ENCODE results near the gene POP4. TPM values are rescaled to one million over a fixed set of nuclear protein-coding genes. Genes with fewer than 3 reads are reported as not detected.

The POP4 gene
- total and polyA plus RNA-seq, 2 of the 13 experiments (the other 11 are each of a cell fraction or from before 2014, with no cell fraction given) = 32.2 to 84.0 TPM

GRCh38 chr19:29578349-29578748 is 27.7 kb upstream of the POP4 start:
- ATAC-seq = no peak
- H3K9ac ChIP-seq (ENCODE audit: insufficient read depth, low read depth, low read length) = no peak overlapping the region
- H3K79me2 ChIP-seq (ENCODE audit: insufficient read depth, low read length) = no peaks in the 10 kb centered on the region
- H3K27ac ChIP-seq (ENCODE audit: extremely low read length, insufficient read depth, low read length) = no peak overlapping the region
- H3K4me2 ChIP-seq (ENCODE audit: low read depth, low read length) = no peak overlapping the region
- DNase-seq (ENCODE audit: low spot score) = no peak
- H2AFZ ChIP-seq (ENCODE audit: low read length) = no peak overlapping the region
- no peaks in the 10 kb centered on the region for H3K9me3 ChIP-seq (ENCODE audit: low read length)
- H3K36me3 ChIP-seq (replicated peaks in 1 of 2; ENCODE audit: control insufficient read depth in 1 of 2, insufficient read depth in 2 of 2, low read length in 2 of 2) = no peaks in the 10 kb centered on the region
- BruUV-seq (replicated peaks) = no TSS peak
- TF ChIP-seq SKI (IDR thresholded peaks at IDR 0.05; ENCODE audit: partially characterized antibody) (no peak), ZNF589 (CRISPR knock-in tag; conservative IDR thresholded peaks at IDR 0.05) (no peak), ZNF709 (CRISPR knock-in tag; IDR thresholded peaks at IDR 0.05) (no peak), CENPX (CRISPR knock-in tag; IDR thresholded peaks at IDR 0.05) (no peak), ZNF160 (CRISPR knock-in tag; IDR thresholded peaks at IDR 0.05) (no peak), ZNF580 (CRISPR knock-in tag; IDR thresholded peaks at IDR 0.05; ENCODE audit: borderline replicate concordance, low read depth) (no peak)
- FAIRE-seq = no peak
- no peak overlapping the region for H3K4me3 ChIP-seq (replicated peaks in 1 of 3; ENCODE audit: insufficient read depth in 1 of 3, low read depth in 2 of 3, low read length in 3 of 3)
- in situ Hi-C loops (cut with HindIII; ENCODE audit: extremely low pct_ligation_motif_present, low pct_unique_long_range_greater_than_20kb) = no loop called here
- ChIA-PET CTCF (ENCODE audit: low intra/inter-chr PET ratio, low total read pairs) (no interaction called here), POLR2A (no interaction called here)
- intact Hi-C loops (cut with micrococcal nuclease; ENCODE audit: unreplicated experiment) = no loop called here
- 2% methylated on average over 8 of the region's 8 CpGs for WGBS (ENCODE audit: low lambda C conversion rate)
- no peaks in the 10 kb centered on the region for H4K20me1 ChIP-seq (ENCODE audit: insufficient read depth, low read length)
- H3K4me1 ChIP-seq (ENCODE audit: insufficient read depth, low read length) = no peaks in the 10 kb centered on the region
- H3K27me3 ChIP-seq (ENCODE audit: control insufficient read depth in 1 of 2, insufficient read depth in 2 of 2, low read length in 2 of 2) = peaks cover 0 to 17% of the 10 kb centered on the region in 2 experiments; a peak in 3 of 5 replicates

- Histone ChIP-seq H3K36me3 (replicated peaks in 1 of 2; ENCODE audit: control insufficient read depth in 1 of 2, insufficient read depth in 2 of 2, low read length in 2 of 2) (no peaks in the 10 kb centered on the region), H3K27me3 (ENCODE audit: control insufficient read depth in 1 of 2, insufficient read depth in 2 of 2, low read length in 2 of 2) (peaks cover 0 to 17% of the 10 kb centered on the region in 2 experiments; a peak in 3 of 5 replicates), H3K4me1 (ENCODE audit: insufficient read depth, low read length) (no peaks in the 10 kb centered on the region), H4K20me1 (ENCODE audit: insufficient read depth, low read length) (no peaks in the 10 kb centered on the region), H2AFZ (ENCODE audit: low read length) (no peak overlapping the region), H3K79me2 (ENCODE audit: insufficient read depth, low read length) (no peaks in the 10 kb centered on the region), H3K27ac (ENCODE audit: extremely low read length, insufficient read depth, low read length) (no peak overlapping the region), H3K4me3 (replicated peaks in 1 of 3; ENCODE audit: insufficient read depth in 1 of 3, low read depth in 2 of 3, low read length in 3 of 3) (no peak overlapping the region), H3K9ac (ENCODE audit: insufficient read depth, low read depth, low read length) (no peak overlapping the region), H3K9me3 (ENCODE audit: low read length) (no peaks in the 10 kb centered on the region), H3K4me2 (ENCODE audit: low read depth, low read length) (no peak overlapping the region)
- CTCF ChIA-PET (ENCODE audit: low intra/inter-chr PET ratio, low total read pairs) = no interaction called here
- POLR2A ChIA-PET = no interaction called here
- BruUV-seq (replicated peaks) = no TSS peak
- no peak for FAIRE-seq
- DNase-seq (ENCODE audit: low spot score) = no peak
- ATAC-seq = no peak
- intact Hi-C loops (cut with micrococcal nuclease; ENCODE audit: unreplicated experiment) (no loop called here), in situ Hi-C loops (cut with HindIII; ENCODE audit: extremely low pct_ligation_motif_present, low pct_unique_long_range_greater_than_20kb) (no loop called here)
- 19% methylated on average over 6 of the region's 6 CpGs for WGBS (ENCODE audit: low lambda C conversion rate)
- TF ChIP-seq LRRFIP1 (CRISPR knock-in tag; conservative IDR thresholded peaks at IDR 0.05) (no peak), AGO1 (IDR thresholded peaks at IDR 0.05; ENCODE audit: low read depth, low read length, poor library complexity, severe bottlenecking) (no peak), NCOA5 (CRISPR knock-in tag; IDR thresholded peaks at IDR 0.05) (no peak), DDIT3 (CRISPR knock-in tag; IDR thresholded peaks at IDR 0.05) (no peak), RBAK (CRISPR knock-in tag; IDR thresholded peaks at IDR 0.05) (no peak), POLR2G (IDR thresholded peaks at IDR 0.05; ENCODE audit: low read depth, low read length) (no peak), MYPOP (CRISPR knock-in tag; IDR thresholded peaks at IDR 0.05) (no peak), MED1 (CRISPR knock-in tag; IDR thresholded peaks at IDR 0.05) (no peak), RBFOX2 (IDR thresholded peaks at IDR 0.05; ENCODE audit: low read depth, low read length) (no peak)
Measured at GRCh38 chr19:29579308-29579910, 26.7 kb upstream of the POP4 start.
